Adrenal gland (tissue), 5 donors: ENCODE results near the gene EIF4G2.

Experiments used
- POLR2A ChIP-seq, 2 donors: fragments of 450-650 bp; IDR thresholded peaks; one replicate each; pipeline ENCODE4 v1.6.1; 2017; ENCODE audit warnings: antibody characterized with exemption in 2 of 2, mild to moderate bottlenecking in 2 of 2, moderate library complexity in 1 of 2
- TF ChIP-seq, protein P1 (sequence below), 6 experiments: fragments of 450-650 bp in 4 of 6; fragments of 200-600 bp in 2 of 6; sonication (generic) in 1 of 6; IDR thresholded peaks; 1 replicate in 5 of 6; 2 replicates in 1 of 6; pipeline versions ENCODE4 v1.5.1 to v1.8.0; 2016 to 2021; ENCODE audit warnings: antibody characterized with exemption in 6 of 6, mild to moderate bottlenecking in 2 of 6, moderate library complexity in 1 of 6
- donor health status: DM: no; HTN: no; CAD: no.

DNA sequence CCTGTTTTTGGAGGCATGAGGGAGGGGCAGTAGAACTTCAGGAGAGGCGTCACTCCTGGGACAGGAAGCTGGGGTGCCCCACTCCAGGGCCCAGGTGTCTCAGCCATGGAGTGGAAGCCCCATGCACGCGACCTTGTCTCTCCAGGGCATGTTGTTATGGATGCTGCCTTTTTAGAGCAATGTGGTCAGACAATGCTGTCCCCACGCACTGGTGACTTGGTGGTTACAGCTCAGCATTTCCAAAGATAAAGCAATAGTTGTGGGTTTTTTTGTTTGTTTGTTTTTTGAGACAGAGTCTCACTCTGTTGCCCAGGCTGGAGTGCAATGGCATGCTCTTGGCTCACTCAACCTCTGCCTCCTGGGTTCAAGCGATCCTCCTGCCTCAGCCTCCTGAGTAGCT is 22.3 kb downstream of the EIF4G2 start:
- TF ChIP-seq, protein P1, sequence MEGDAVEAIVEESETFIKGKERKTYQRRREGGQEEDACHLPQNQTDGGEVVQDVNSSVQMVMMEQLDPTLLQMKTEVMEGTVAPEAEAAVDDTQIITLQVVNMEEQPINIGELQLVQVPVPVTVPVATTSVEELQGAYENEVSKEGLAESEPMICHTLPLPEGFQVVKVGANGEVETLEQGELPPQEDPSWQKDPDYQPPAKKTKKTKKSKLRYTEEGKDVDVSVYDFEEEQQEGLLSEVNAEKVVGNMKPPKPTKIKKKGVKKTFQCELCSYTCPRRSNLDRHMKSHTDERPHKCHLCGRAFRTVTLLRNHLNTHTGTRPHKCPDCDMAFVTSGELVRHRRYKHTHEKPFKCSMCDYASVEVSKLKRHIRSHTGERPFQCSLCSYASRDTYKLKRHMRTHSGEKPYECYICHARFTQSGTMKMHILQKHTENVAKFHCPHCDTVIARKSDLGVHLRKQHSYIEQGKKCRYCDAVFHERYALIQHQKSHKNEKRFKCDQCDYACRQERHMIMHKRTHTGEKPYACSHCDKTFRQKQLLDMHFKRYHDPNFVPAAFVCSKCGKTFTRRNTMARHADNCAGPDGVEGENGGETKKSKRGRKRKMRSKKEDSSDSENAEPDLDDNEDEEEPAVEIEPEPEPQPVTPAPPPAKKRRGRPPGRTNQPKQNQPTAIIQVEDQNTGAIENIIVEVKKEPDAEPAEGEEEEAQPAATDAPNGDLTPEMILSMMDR (IDR thresholded peaks at IDR 0.05), result no peak
- TF ChIP-seq POLR2A (IDR thresholded peaks at IDR 0.05), result no peak
